Smooth muscle cell of the brain vasculature (primary cell): ENCODE results near the gene LRRC8B.
"Not testable (repeated sequence)": the region's sequence is repeated elsewhere in the genome, so short reads cannot be mapped to it uniquely, and the experiment has no call there.

Source experiments
- DNase-seq: peaks from one replicate; pipeline ENCODE4 v3.0.0-alpha.2; 2012; ENCODE audit warnings: low read depth, low spot score

LRRC8B gene

DNA sequence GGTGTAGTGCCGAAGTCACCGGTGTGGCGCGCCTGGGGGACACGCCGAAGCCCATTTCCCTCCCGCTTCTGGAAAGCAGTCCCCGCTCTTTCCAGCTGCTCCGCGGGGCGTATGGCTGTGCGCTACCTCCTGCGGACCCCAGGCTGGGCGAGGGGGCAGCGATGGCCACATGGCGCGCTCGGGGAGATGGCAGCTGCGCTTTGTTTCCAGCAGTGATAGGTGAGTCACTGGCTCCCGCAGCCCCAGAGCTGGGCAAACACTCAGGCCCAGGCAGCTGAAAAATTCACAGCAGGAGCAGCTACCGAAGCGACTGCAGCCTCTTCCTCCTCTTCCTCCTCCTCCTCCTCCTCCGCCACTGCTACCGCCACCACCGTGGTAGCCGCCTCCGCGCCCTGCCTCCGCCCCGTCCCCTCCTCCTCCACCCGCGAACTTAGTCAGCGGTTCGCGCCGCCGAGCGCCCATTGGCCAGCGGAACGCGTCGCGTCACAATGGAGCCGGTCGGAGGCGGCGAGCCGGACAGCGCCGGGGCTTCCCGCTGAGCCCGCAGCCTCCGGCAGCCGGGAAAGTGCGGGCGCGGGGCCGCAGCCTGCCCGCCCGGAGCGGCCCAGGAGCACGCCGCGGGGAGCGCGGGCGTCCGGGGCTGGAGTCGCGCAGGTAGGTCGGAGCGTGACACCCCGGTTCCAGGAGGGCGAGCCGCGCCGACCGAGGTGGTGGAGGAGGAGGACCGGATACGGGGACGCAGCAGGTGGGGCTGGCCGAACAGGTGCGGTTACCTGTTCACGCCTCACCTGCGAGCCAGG is at the start of gene LRRC8B:
TSS of gene LRRC8B (plus strand) at position 461 of the 800 bp plus-strand sequence. CDS start 57,822 bp downstream, outside the sequence.
- DNase-seq, result peak; percentile 45

DNA sequence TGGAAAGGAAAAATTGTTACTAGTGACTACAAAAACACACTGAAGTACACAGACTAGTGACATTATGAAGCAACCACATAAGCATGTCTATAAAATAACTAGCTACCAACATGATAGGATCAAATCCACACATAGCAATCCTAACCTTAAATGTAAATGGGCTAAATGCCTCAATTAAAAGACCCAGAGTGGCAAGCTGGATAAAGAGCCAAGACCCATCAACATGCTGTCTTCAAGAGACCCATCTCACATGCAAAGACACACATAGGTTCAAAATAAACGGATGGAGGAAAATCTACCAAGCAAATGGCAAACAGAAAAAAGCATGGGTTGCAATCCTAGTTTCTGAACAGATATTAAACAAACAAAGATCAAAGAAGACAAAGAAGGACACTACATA is 49.4 kb upstream of the LRRC8B start:
- no peak for DNase-seq

DNA sequence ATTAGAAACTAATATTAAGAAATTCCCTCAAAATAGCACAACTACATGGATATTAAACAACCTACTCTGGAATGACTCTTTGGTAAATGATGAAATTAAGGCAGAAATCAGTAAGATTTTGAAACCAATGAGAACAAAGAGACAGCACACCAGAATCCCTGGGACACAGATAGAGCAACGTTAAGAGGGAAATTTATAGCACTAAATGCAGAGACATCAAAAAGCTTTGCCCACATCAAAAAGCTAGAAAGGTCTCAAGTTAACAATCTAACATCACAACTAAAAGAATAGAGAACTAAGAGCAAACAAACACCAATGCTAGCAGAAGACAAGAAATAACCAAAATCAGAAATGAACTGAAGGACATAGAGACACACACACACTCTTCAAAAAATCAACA is 48.6 kb upstream of the LRRC8B start:
- DNase-seq, result no peak

DNA sequence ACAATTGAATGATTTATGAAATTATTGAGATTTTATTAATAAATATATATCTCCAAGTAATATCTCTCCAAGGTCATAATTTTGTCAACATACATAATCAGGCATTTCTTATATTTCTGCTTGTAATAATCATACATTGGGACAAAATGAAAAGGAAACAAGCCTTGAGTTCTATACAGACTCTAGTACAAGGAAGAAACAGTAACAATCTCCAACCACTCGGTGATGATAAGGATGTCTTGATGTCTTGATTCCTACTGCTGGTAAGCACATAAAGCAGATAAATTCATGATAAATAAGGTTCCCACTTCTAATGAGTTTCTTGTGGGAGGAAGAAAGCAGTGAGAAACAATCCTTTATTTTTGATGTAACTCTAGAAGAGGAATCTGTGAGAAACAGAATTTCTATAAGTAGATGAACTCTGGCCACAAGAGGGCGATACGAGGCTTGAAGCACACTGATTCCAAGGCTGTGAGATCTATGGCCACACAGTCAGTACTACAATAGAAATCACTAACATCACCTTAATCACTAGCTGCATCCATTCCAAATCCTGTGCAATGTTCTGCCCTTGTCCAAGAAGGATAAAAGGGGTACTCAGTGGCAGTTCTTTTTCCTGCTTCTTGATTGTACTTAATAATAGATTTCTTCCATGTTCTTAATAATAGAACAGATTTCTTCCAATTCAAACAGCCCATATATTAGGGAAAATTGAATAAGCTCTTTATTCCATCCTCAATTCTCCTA is 41.4 kb upstream of the LRRC8B start:
- peak; percentile 78 for DNase-seq

DNA sequence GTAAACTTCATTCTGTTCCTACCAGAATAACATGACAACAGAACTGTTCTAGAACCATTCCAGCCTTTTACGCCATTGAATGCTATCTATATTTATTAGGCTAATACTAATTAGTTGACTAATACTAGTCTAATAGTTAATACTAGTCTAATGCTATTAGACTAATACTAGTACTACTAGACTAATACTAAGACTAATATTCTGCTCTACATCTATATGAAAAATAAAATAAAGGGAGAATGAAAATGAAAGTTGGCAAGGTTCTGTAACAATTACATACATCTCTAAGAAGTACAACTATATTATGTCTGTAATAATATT is 40.9 kb upstream of the LRRC8B start:
- no peak for DNase-seq

DNA sequence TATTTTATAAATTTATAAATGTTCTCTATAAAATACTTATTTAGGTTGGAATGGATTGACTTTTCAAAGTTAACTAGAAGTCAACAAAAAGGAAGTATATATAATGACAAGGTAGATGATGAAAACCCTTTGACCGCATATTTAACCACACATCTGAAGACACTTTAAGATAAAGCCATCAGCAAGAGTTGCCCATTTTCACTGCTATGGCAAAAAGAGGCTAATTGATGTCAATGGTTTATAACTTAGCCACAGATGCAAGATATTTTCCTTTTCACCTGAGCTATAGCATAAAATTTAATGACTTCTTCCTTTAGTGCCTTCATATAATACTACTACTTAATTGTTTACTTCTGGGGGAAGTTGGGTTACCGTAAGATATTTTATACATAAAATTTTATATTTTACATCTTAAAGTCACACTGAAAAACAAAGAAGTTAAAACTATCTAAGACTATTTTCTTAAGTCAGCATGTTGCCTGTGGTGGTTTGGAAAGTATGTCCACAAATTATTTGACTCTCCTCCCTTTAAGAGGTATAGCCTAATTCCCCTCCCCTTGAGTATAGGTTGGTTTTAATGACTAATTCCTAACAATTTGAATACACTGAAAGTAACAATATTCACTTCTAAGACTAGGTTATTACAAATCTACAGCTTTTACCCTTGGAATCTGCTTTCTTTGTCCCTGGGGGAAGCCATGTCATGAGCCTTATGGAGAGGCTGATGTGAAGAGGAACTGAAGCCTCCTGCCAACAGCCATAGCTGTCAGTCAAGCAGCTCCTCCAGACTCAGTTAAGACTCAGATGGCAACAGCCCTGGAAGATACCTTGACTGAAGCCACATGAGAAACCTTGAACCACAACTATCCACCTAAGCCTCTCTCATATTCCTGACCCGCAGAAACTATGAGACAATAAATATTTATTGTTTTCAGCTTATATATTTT is 40.3 kb upstream of the LRRC8B start:
- no peak for DNase-seq

DNA sequence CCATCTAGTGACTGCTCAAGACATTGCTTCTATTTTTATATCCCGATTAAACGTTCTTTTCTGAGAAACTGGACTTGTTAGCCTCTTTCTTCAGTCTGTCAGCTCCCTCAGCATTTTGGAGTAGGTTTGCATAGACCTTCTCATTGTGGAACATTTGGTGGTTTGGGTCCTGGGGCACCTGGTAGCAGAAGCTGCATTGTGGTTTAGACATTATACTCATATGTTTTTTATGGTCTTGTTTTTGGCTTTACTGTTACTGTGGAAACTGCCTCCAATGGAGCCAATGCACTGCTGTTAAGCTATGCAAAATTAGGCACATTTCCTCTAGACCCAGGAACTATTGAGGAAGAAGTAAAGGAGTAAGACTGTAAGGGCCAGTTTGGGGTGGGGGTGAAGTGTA is 36.7 kb upstream of the LRRC8B start:
- DNase-seq, result no peak

DNA sequence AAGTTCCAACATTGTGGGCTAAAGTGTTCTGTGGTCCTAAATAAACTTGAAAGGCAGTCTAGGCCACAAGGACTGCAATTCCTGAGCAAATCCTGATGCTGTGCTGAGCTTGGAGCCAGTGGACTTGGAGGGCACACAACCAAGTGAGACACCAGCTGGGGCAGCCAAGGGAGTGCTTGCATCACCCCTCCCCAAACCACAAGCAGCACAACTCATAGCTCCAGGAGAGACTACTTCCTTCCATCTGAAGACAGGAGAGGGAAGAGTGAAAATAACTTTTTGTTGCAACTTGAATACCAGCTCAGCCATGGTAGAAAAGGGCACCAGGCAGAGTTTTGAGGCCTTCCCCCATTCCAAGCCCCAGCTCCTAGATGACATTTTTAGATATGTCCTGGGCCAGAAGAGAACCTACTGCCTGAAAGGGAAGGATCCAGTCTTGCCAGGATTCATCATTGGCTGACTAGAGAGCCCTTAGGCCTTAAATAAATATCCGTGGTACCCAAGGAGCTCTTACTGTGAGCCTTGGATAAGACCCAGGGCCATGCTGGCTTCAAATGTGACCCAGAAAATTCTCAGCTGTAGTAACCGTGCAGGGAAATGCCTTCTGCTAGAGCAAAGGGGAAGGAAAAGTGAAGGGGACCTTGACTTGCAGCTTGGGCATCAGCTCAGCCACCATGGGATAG is 35.4 kb upstream of the LRRC8B start:
- DNase-seq, result no peak

DNA sequence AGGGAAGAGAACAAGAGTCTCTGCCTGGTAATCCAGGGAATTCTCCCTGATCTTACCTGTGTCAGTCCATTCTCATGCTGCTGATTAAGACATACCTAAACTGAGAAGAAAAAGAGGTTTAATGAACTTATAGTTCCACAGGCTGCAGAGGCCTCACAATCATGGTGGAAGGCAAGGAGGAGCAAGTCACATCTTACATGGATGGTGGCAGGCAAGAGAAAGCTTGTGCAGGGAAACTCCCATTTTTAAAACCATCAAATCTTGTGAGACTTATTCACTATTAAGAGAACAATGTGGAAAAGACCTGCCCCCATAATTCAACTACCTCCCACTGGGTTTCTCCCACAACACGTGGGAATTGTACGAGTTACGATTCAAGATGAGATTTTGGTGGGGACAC is 34.2 kb upstream of the LRRC8B start:
- no peak for DNase-seq

DNA sequence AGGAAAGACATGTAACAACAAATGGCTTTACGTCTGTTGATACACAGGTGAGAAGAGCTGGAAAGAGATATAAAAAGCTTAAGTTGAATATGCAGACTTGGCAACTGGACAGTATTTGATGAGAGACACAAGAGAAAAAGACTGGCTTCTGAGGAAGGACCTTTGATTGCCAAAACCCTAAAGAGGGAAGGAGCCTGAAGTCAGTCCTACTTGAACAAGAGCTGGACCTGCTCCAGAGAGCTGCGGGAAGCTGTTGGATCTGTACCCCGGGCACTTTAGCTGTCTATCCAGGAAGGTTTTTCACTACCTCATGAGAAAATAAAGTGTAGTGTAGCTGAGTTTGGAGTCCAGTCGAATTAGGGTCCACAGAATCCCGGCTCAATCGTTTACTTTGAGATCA is 25.3 kb upstream of the LRRC8B start:
- no peak for DNase-seq

DNA sequence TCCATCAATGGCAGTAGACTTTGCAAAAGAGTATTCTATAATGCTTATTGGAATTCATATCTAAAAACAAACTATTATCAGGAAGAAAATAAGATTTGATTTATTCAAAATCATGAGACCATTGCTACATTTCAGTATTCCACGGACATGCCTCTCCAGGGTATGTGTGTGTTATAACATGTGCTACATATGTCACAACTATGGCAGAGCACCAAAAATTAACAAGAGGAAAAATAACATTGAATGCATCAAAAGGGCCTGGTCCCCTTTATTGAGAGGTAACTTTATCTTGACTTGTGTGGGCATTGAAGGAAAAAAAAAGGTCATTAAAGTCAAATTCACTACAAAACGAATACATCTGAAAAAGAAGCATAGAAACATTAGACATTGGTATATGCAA is 22.6 kb upstream of the LRRC8B start:
- DNase-seq, result no peak

DNA sequence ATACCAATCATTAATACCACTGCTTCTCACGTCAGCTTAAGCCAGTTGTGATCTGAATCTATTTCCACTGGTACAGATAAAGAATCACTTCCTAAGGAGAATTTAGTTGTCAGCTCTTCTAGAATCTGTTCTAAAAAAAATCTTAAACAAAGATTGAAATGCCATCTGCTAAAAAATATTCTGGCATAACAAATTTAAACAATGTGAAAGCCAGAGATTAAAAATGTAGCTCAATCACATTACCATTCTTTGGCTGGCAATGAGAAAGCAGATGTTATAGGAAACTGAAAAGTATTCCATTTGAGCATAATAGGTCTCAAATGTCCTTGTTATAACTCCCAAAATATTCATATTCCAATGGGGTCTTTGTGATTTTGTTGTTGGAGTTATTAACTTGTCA is 21.7 kb upstream of the LRRC8B start:
- no peak for DNase-seq

DNA sequence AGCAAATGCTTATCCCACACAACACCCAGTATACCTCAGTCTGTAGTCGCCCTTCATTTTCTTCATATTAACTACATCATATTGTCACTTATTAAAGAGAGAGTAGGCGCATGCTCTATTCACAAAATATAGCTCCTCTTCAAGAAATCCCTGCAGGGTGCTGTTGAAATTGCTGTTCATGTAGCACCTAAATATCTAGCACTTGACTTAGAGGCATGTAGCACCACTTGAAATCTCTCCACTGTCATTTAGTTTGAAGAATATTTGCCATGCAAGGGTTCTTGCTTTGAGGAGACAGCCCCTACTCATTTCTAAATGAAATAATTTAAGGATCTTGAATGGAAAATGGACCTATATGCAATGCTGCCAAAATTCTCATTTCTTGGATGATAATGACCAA is 20.9 kb upstream of the LRRC8B start:
- no peak for DNase-seq

DNA sequence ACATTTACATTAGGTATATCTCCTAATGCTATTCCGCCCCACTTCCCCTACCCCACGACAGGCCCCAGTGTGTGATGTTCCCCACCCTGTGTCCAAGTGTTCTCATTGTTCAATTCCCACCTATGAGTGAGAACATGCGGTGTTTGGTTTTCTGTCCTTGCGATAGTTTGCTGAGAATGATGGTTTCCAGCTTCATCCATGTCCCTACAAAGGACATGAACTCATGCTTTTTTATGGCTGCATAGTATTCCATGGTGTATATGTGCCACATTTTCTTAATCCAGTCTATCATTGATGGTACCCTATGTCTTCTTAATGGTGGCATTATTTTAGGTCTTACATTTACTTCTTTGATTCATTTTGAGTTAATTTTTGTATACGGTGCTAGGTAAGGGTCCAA is 14.6 kb upstream of the LRRC8B start:
- DNase-seq, result not testable (repeated sequence)

DNA sequence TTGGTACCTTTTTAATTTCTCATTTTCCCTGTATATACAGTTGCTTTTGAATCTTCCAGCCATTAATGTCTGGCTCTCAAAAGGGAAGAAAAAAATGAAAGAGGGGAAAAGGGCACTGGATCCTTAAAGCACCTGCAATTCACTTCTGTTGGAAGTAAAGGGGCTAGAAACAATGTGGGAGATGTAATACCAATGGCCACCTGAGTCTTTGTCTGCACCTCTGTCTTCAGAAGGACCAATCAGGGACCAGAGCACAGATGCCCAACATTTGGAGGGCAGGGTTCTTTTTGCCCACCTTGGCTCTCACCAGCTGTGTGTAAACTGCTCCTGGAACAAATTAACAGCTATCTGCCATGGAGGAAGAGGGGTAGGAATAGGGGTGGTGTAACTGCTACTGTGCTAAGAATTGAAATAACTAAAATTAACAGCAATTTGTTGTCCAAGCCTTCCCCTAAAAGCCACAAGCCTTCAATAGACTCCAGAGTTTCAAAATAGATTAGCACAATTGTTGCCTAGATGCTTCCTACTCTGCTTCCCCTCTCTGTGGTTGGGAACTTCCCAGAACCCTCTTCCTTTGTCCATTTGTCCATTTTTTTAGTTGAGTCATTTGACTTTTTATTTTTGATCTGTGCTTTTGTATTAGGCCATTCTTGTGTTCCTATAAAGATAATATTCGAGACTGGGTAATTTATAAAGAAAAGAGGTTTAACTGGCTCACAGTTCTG is 11.5 kb upstream of the LRRC8B start:
- no peak for DNase-seq

DNA sequence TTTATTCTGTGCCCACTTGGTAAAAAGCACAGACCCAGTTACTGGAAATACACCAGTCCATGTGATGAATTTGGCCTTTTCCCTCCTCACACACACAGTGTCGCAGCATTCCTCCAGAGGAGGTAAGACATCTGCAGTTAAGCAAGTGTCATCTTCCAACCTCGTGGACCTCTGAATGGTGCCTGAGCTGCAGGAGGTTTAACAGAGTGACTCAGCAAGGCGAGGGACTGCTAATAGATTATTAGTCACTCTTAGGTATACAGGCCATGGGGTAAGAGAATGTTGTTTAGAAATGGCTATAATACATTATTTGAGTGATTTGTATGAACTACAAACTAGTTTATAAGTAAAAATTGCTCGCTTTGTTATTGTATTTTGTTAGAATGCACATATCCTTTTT is 8.6 kb upstream of the LRRC8B start:
- no peak for DNase-seq

DNA sequence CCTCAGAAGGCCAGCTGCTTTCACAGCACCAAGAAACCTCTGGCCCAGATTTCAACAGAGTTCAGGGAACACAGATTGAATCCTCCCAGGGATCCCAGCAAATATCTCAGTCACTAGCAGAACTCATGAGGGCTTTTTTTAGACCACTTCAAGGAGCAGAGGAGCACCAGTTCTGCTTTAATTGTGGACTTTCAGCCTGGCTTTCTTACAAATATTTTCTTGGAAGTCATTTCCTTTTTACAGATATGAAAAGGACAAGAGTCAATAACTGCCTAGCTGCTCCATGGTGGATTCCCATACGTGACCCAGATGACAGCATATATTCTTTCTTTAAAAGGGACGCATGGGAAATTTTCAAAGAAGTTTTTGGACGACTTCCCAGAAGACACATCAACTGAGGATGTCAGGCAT is 6.4 kb upstream of the LRRC8B start:
- no peak for DNase-seq

DNA sequence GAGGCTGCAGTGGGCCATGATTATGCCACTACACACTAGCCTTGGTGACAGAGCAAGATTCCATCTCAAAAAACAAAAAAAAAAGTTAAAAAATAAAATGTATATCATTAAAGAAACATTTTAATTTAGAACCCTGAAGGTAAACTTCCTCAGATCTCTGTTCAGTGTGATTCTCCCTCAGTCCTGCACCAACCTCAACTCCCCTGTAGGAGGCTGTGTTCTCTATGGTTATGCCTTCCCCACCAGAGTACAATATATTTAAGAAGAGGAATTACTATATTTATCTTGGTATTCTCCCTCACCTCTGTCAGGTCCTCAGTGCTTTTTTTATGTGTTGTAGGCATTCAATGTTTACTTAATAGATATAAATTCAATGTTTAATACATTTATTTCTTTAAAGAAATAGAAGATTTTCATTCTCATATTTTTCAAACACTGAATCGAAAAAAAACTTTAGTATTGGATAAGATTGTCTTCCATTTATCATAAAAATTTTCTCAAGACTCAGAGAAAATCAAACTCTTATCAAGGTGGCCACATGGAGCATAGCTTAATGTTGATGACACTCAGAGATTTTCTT is 4.8 kb upstream of the LRRC8B start:
- DNase-seq, result no peak

DNA sequence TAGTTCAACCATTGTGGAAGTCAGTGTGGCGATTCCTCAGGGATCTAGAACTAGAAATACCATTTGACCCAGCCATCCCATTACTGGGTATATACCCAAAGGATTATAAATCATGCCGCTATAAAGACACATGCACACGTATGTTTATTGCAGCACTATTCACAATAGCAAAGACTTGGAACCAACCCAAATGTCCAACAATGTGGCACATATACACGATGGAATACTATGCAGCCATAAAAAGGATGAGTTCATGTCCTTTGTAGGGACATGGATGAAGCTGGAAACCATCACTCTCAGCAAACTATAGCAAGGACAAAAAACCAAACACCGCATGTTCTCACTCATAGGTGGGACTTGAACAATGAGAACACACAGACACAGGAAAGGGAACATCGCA is 2.7 kb upstream of the LRRC8B start:
- not testable (repeated sequence) for DNase-seq

DNA sequence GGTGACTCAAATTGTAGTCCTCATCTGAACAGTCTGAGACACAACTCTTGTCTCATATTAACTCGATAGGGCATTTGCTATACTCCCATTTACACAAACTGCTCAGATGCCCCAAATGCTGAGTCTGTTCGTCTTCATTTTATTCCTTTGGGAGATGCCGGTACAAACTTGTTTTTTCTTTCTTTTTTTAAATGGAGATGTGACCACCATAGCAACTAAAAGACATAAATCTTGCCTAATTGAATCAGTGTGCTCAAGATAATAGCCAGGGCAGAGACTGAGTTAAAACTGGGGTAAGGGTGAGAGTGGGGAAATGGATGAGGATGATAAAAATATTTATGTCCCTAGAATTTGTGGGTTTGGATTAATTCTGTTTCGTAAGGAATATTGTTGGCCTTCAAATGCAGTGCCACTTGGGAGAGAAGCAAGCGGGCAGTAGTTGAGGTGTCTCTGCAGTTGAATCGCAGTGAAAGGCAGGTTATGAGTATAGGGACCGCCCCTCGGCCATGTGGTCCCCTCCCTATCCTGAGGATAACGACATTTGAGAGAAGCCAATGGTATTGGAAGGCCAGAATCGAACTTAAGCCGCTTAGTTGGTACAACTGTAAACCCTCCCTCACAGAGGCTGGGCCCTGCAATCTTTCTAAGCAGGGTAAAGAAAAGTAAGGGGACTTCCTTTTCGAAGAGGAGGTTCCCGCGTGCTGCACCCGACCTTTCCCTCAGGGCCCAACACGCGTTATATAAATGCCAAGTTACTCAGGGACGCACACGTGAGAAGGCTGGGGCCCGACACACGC is 859 bp upstream of the LRRC8B start:
- no peak for DNase-seq
